Heart left ventricle (tissue), 16 donors: ENCODE data around the gene LTBR. TPM values are rescaled to one million over a fixed set of nuclear protein-coding genes. Genes with fewer than 3 reads are reported as not detected.
A peak's percentile ranks its signal among the peaks of the same experiment; 100 is the strongest.

ENCODE experiments used
- ATAC-seq, 4 donors: fragments of 200-7000 bp; cut with Tn5 transposase; one replicate each; pipeline ENCODE4 v1.9.1; 2020 to 2022; ENCODE audit warnings: moderate library complexity in 4 of 4, mild to moderate bottlenecking in 3 of 4, moderate number of reproducible peaks in 1 of 4
- DNase-seq, 5 donors: peaks; one replicate each; pipeline ENCODE4 v3.0.0-alpha.2; 2020
- H3K27ac ChIP-seq, 12 donors: fragments of 200-600 bp; sonication (generic) in 4 of 12; one replicate each; pipeline versions ENCODE4 v1.5.0 to v1.8.0; 2016 to 2022; ENCODE audit warnings: mild to moderate bottlenecking in 2 of 12
- H3K27me3 ChIP-seq, 9 donors: fragments of 200-600 bp; sonication (generic) in 2 of 9; one replicate each; pipeline versions ENCODE4 v1.5.1 to v1.8.0; 2016 to 2022; ENCODE audit warnings: mild to moderate bottlenecking in 3 of 9
- H3K36me3 ChIP-seq, 9 donors: fragments of 200-600 bp; sonication (generic) in 2 of 9; one replicate each; pipeline versions ENCODE4 v1.5.0 to v1.8.0; 2018 to 2022; ENCODE audit warnings: mild to moderate bottlenecking in 2 of 9
- H3K4me1 ChIP-seq, 12 donors: fragments of 200-600 bp; sonication (generic) in 4 of 12; one replicate each; pipeline versions ENCODE4 v1.5.0 to v1.8.0; 2016 to 2022; ENCODE audit warnings: mild to moderate bottlenecking in 3 of 12
- H3K4me3 ChIP-seq, 12 donors: fragments of 200-600 bp; sonication (generic) in 4 of 12; one replicate each; pipeline versions ENCODE4 v1.5.0 to v1.8.0; 2017 to 2022; ENCODE audit warnings: mild to moderate bottlenecking in 9 of 12, moderate library complexity in 4 of 12
- H3K9me3 ChIP-seq, 12 donors: fragments of 200-600 bp; sonication (generic) in 4 of 12; one replicate each; pipeline versions ENCODE4 v1.5.0 to v1.8.0; 2016 to 2022; ENCODE audit warnings: mild to moderate bottlenecking in 1 of 12
- POLR2A ChIP-seq, 2 donors: fragments of 450-650 bp; IDR thresholded peaks; one replicate each; pipeline ENCODE4 v1.6.1; 2017; ENCODE audit warnings: antibody characterized with exemption in 2 of 2, mild to moderate bottlenecking in 2 of 2, moderate library complexity in 2 of 2
- WGBS, 4 donors: extraction: QIAGEN DNeasy Blood & Tissue Kit in 2 of 4; methylation state at CpG; one replicate each; pipeline versions ENCODE4 v1.1.5 to v1.1.7; 2013 to 2018; 5-methylcytosine and 5-hydroxymethylcytosine counted together
- intact Hi-C, 10 donors: fragments of 100-400 bp; cut with DNase I; formaldehyde crosslinking; loops; one replicate each; pipeline versions ENCODE4 v1.11.1 to v1.14.2; 2022
- polyA plus RNA-seq, 2 donors: library from polyadenylated mRNA; stranded (reverse); fragments of 200-250 nt; gene quantifications; one replicate each; pipeline ENCODE4 v1.2.3, GENCODE V29; 2013
- total RNA-seq, 9 donors: library from RNA; depleted of rRNA in 2 of 9; stranded (reverse); fragments of >200 nt in 2 of 9; fragmentation: NEBNext Ultra II Directional in 3 of 9; extraction: Animal tissue kit (Norgen Biotek cat#: 25700) in 3 of 9; gene quantifications; one replicate each; pipeline versions ENCODE4 v1.1.0 to v1.2.4, GENCODE V29; 2016 to 2023
- TF ChIP-seq, protein P1 (sequence below), 12 donors: fragments of 200-600 bp; sonication (generic) in 4 of 12; IDR thresholded peaks; one replicate each; pipeline versions ENCODE4 v1.5.0 to v1.8.0; 2018 to 2022; ENCODE audit warnings: antibody characterized with exemption in 12 of 12, mild to moderate bottlenecking in 5 of 12
- donor health status: ischemic (EF 13 %, LVEDD 7.1; RV severe dilation, severe dysfunction).
- donor health status: healthy with polysubstance abuse.
- donor health status: DM: no; HTN: yes; CAD: no.
- donor health status: DM: no; HTN: no; CAD: no.
- donor health status: ischemic (EF 25% LVEDD 6.9; RV normal size, moderate dysfunction).
- donor health status: ischemic (EF 25% LVEDD 5.7; RV mildly dilated, moderate dysfunction).
- donor health status: healthy.
- donor health status: DM: yes; HTN: yes; CAD: no.
- donor health status: ischemic (EF 35%, LVEDD 5.7; RV mildly dilated, moderate dysfunction).
- donor health status: nonischemic (EF 11% LVEDD 7.7; RV severe dilation, severe dysfunction).
- donor health status: DM: yes; HTN: yes; CAD: no.
- donor health status: PGD.
- donor health status: ischemic (EF 29% LVEDD 5.4; RV normal size, mild dysfunction).
- donor health status: nonischemic (EF 23%, LVEDD 6.1; RV moderate dilation, normal function).

The LTBR gene
- total and polyA plus RNA-seq, 11 donors = 16.0 to 83.4 (median 26.2) TPM

DNA sequence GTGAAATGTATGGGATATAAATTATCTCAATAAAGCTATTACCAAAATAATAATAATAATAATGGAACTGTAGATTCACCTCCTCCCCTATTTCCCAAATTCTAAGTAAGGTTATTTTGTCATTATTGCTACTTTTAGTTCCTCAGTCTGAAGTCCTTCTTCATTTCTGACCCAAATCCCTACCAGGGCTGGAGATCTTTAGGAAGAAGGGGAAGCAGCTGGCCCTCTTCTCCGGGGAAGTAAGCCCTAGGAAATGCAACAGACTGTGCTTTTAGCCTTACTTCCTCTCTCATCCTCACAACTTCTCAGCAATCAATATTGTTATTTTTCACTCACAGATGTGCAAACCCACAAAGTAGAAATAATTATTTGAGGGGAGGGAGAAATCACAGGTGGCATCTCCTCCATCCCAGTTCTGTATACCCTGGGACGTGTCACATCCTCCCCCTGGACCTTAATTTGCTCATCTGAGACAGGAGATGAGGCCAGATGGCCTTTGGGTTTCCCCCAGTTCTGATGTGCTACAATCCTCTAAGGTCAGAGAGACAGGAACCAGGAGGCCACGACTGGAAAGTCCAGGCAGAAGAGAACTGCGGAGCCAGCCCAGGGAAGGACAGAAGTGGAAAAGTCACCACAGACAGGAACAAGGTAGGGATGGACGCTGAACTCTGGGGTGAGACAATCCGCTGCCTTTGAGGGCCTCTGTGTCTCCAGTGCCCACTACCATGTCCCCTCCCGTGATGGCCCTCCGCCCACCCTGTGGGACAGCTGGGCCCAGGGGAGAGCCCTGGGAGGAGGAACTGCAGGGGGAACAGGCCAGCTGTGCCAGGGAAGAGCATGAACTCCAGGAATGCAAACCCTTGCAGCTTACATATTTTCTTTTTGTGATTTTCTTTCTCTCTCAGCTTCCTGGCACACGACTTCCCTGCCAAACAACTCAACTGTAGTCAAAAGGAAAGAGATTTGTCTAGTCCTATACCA, 31.5 kb upstream of the LTBR start:
- H3K4me3 ChIP-seq = no peak overlapping the region
- TF ChIP-seq, protein P1, sequence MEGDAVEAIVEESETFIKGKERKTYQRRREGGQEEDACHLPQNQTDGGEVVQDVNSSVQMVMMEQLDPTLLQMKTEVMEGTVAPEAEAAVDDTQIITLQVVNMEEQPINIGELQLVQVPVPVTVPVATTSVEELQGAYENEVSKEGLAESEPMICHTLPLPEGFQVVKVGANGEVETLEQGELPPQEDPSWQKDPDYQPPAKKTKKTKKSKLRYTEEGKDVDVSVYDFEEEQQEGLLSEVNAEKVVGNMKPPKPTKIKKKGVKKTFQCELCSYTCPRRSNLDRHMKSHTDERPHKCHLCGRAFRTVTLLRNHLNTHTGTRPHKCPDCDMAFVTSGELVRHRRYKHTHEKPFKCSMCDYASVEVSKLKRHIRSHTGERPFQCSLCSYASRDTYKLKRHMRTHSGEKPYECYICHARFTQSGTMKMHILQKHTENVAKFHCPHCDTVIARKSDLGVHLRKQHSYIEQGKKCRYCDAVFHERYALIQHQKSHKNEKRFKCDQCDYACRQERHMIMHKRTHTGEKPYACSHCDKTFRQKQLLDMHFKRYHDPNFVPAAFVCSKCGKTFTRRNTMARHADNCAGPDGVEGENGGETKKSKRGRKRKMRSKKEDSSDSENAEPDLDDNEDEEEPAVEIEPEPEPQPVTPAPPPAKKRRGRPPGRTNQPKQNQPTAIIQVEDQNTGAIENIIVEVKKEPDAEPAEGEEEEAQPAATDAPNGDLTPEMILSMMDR (IDR thresholded peaks at IDR 0.05) = no peak
- no peak for TF ChIP-seq POLR2A (IDR thresholded peaks at IDR 0.05)
- DNase-seq = no peak
- WGBS, 4 donors = 50 to 55% (median 53%) methylated on average over 9 of the region's 9 CpGs
- peak overlapping the region in 10 of 12 donors; percentile 2 to 90 (median 32) for H3K27ac ChIP-seq
- no peaks in the 10 kb centered on the region for H3K9me3 ChIP-seq
- no peaks in the 10 kb centered on the region for H3K36me3 ChIP-seq
- peaks cover 0 to 62% (median 15%) of the 10 kb centered on the region in 12 donors for H3K4me1 ChIP-seq
- no peaks in the 10 kb centered on the region for H3K27me3 ChIP-seq
- ATAC-seq = peak in 2 of 4 donors; percentile 37 to 44
- intact Hi-C loops = no loop called here

DNA sequence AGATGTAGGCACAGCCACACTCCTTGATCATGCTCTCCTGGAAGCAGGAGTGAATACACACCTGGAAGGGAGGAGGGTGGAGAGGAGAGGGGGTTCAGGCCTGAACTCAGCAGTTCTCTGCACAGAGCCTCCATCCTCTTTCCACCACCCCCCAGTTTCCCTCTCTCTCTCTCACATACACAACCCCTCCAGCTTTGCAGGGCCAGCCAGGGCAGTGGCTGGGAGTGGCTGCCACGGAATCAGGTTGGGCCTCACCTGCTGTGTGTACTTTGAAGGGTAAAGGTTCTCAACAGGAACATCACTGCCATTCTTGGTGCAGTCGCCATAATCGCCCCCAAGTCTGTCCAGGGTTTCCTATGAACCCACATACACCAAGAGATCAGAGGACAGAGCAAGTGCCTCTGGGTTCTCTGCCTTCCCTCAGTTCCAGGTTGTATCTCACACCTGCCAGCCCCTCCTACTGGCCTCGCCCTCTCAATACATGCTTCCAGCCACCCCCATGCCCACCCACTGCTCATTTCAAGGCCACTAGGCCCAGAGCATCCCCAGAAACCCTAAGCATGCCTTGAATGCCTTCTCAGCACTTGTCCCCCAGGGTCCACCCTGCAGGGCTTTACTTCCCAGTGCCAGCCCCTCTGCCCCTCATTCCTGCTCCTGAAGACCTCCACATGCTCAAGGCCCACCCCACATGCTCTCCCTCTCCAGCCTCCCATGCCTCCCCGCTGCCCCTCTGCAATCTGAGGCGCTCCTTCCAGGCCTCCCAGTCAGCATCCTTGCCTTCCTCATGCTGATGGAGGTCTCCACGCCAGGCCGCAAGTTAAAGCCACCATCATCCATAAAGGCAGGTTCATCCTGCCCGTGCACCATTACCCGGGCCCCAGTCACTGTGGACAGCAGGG, 29.2 kb upstream of the LTBR start:
- Histone ChIP-seq H3K4me3 (no peak overlapping the region), H3K27me3 (no peaks in the 10 kb centered on the region), H3K36me3 (no peaks in the 10 kb centered on the region), H3K4me1 (peaks cover 0 to 73% (median 6%) of the 10 kb centered on the region in 12 donors), H3K27ac (no peak overlapping the region), H3K9me3 (no peaks in the 10 kb centered on the region)
- no peak for DNase-seq
- TF ChIP-seq, protein P1 (IDR thresholded peaks at IDR 0.05) = no peak
- TF ChIP-seq POLR2A (IDR thresholded peaks at IDR 0.05) = no peak
- ATAC-seq = no peak
- 93 to 97% (median 95%) methylated on average over 8 to 10 of the region's 10 CpGs for WGBS, 4 donors
- intact Hi-C loops = no loop called here

DNA sequence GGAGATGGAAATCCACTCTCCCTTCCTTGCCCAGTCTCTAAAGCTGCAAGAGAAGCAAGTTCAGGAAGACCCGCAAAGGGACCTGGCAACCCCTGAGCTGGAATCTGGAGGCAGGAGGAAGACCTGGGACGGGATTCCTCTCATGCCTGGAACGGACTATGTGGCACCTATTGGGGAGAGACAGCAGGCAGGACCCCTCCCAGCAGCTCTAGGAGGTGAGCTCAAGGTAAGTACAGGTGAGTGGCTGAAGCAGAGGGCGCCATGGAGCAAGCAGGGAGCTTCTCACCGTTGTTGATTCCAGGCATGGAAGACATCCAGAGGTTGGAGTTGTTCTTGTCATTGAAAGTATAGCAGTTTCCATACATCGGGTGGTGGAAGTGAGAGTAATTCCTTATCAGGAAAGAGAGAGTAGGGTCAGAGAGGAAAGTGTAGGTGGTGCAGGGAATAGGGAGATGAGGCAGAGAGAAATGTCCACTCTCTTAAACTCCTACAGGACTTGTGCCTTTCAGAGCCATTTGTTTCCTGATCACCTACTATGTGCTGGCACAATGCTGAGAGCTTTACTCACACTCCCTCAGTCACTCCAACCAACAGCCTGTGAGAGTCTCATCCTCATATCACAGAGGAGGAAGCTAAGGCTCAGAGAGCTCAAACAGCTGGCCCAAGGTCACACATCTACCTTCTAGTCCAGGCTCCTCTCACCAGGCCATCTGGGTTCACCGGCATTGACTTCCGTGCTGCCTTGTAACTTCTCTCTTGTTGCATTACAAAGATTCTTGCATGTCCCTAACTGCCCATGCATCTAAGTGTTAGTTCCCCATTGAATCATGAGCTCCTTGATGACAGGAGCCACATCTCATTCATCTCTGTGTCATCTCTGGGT, 28.2 kb upstream of the LTBR start:
- Histone ChIP-seq H3K36me3 (no peaks in the 10 kb centered on the region), H3K4me3 (no peak overlapping the region), H3K27ac (peak overlapping the region in 1 of 12 donors; percentile 17), H3K9me3 (no peaks in the 10 kb centered on the region), H3K27me3 (no peaks in the 10 kb centered on the region), H3K4me1 (peaks cover 0 to 73% (median 6%) of the 10 kb centered on the region in 12 donors)
- intact Hi-C loops = no loop called here
- TF ChIP-seq, protein P1 (IDR thresholded peaks at IDR 0.05) = no peak
- no peak for TF ChIP-seq POLR2A (IDR thresholded peaks at IDR 0.05)
- WGBS, 4 donors = 70 to 75% (median 75%) methylated on average over 8 of the region's 8 CpGs
- peak in 1 of 4 donors; percentile 31 for ATAC-seq
- DNase-seq = no peak
